ENCODE measurements around the gene TCFL5.

TCFL5 gene

DNA sequence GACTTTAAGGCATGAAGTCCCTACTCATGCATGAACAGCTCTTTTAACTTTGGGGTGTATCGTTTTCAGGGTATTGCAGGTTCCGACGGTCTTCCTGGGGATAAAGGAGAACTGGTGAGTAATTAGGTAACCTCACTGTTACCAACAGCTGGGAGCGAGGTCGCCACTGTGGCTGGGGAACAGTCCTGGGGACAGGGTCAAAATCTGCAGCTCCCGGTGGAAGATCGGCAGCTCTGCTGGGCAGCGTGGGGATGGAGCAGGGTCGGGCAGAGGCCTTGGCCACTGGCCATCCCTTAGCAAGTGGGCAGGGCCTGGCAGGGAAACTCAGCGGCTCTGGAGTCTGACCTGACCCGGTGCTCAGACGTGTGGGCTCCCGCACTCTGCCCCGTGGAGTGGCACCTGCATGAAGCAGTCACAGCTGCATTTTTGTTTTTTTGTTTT is 28.7 kb downstream of the TCFL5 start:
- TF ChIP-seq, protein P1, sequence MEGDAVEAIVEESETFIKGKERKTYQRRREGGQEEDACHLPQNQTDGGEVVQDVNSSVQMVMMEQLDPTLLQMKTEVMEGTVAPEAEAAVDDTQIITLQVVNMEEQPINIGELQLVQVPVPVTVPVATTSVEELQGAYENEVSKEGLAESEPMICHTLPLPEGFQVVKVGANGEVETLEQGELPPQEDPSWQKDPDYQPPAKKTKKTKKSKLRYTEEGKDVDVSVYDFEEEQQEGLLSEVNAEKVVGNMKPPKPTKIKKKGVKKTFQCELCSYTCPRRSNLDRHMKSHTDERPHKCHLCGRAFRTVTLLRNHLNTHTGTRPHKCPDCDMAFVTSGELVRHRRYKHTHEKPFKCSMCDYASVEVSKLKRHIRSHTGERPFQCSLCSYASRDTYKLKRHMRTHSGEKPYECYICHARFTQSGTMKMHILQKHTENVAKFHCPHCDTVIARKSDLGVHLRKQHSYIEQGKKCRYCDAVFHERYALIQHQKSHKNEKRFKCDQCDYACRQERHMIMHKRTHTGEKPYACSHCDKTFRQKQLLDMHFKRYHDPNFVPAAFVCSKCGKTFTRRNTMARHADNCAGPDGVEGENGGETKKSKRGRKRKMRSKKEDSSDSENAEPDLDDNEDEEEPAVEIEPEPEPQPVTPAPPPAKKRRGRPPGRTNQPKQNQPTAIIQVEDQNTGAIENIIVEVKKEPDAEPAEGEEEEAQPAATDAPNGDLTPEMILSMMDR (conservative IDR thresholded peaks at IDR 0.05): no peak
- H3K27ac ChIP-seq: peak overlapping the region; percentile 69

DNA sequence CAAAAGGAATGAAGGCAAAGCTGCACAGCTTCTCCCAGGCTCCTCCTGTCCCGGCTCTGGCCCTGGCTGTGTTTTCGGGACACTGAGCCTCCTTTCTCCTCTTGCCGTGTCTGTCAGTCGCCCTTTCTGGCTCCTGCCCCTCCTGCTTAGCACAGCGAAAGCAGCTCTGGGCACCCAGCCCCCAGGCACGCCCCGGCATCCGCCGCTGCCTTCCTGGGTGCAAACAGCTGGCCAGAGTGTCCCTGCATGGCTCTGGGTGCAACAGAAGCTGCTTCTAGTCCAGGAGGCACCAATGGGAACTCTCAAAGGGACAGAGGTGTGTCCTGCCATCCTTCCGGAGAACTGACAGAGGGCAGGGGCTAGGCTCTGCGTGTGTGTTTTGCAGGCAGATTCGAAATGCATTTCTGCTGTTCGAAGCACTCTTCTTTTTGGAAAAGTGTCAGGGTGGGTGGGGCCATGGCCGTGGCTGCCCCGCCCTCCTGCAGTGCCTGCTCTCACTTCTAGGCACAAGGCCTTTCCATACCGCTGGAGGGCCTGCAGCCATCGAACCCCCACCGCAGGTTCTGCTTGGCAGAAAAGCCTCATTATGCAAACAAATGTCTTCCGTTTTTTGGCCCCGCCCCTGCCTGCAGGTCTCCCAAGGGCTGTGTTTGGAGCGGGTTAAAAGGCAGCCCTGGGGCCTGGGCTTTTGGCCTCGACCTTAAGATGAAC is 29.3 kb downstream of the TCFL5 start:
- TF ChIP-seq, protein P1 (conservative IDR thresholded peaks at IDR 0.05): no peak
- H3K27ac ChIP-seq: peak overlapping the region; percentile 69

DNA sequence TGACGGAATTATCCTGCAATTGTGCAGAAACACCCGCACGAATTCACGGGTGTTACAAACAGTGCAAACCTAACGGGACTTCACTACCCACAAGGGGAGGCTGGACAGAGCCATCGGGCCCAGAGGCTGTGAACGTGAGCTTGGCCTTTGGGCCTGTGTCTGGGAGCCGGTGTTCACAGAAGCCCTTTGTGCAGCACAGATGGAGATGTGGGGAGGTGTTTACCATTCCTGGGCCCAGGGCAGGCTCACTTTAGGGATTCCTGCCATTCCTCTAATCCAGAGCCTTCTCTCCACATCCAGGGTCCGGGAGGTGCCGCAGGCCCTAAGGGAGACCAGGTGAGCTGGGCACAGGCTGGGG is 29.8 kb downstream of the TCFL5 start:
- TF ChIP-seq, protein P1 (conservative IDR thresholded peaks at IDR 0.05): no peak
- peak overlapping the region; percentile 69 for H3K27ac ChIP-seq

DNA sequence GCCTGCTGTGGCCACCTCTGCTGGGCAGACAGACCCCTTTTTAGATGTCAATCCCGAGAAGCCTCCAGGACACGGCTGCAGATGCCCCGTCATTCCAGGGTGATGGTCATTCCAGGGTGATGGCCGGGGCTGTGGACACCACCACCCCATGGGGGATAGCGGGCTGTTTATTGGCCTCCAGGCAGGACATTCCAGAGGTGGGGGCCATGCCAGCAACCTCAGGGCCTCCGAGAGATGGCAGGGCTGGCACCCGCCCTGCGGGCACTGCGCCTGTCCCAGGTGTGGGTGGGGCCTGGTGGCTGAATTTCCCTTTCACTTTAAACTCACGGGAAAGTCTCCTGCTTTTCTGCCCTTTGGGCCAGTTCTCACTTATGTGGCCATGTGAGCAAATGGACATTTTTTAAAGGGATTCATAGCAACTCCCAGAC is 30.2 kb downstream of the TCFL5 start:
- H3K27ac ChIP-seq: peak overlapping the region; percentile 69
- TF ChIP-seq, protein P1 (conservative IDR thresholded peaks at IDR 0.05): no peak

DNA sequence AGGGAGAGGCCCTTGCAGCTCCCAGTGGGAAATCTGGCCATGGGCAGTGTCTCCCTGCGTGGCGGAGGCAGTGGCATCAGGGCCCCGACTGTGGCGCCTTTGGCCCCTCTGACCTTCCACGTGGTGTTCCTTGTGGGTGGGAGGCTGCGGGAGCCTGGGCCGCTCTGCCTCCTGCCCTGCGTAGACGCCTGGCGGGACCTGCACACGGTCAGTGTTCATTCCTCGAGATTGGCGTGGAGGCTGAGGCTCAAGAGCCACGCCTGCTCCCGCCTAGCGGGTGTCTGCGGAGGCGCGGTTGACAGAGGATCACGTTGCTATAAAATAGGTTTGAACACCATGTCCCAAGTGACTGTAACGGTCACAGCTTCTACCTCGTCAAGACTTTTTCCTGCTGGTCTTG is 30.8 kb downstream of the TCFL5 start:
- H3K27ac ChIP-seq: peak overlapping the region; percentile 69; the same call in 1 of the 2 replicates

DNA sequence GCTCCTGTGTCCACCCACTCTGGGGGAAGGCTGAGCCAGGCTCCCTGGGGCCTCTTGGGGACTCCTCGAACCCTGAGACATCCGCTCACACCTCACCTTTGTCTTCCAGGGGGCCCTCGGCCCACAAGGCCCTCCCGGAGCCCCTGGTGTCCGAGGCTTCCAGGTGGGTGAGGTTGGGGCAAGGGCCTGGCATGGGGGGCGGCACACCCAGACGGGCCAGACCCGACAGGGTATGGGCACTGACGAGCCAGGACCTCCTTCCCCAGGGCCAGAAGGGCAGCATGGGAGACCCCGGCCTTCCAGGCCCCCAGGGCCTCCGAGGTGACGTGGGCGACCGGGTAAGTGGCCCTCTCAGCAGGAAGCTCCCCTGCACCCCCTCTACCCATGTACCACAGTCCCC is 31.4 kb downstream of the TCFL5 start:
- no peak overlapping the region for H3K27ac ChIP-seq
- TF ChIP-seq, protein P1 (conservative IDR thresholded peaks at IDR 0.05): no peak

More for the DNA sequence above, 30.8 kb downstream of the TCFL5 start:
- TF ChIP-seq, protein P1 (conservative IDR thresholded peaks at IDR 0.05): no peak

DNA sequence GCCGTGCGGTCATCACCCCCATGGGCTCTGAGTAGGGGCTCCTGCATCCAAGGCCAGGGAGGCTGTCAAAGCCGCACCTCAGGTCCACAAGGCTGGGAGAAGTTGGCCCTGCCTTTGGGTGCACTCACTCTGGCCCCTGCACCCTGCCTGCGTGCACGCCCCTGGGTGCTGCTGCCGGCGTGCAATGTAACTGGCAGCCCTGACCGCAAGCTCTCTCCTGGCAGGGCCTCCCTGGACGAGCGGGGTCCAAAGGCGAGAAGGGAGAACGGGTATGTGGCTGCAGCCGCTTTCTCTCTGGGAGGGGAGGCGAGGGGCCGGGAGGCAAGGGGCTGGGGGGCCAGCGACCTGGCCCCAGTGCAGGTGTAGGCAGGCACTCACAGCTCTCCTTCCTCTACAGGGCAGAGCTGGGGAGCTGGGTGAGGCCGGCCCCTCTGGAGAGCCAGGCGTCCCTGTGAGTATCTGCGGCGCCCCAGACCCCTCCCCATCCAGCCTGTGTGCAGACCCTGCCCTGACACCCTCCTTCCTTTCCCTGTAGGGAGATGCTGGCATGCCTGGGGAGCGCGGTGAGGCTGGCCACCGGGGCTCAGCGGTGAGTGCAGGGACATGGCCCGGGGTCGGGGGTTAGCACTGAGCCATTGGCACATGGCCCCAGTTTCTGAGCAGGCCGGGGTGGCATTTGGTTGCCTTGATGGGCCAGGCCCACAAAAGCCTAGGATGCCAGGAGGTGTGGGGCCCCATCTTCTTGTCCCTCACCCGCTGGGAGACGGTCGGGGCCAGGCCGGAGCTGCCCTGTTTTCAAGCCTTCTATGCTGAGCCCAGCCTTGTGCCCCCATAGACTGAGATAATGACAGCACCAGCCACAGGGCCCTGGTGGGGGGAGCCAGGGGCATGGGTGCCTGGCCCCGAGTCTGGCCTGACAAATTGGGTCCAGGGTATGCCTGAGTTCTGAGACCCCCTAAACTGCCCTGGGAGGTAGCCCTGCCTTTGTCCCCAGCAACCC is 32.1 kb downstream of the TCFL5 start:
- TF ChIP-seq, protein P1 (conservative IDR thresholded peaks at IDR 0.05): no peak
- no peak overlapping the region for H3K27ac ChIP-seq
